Naive B cell (primary cell): ENCODE data around the gene HHEX. TPM values are rescaled to one million over a fixed set of nuclear protein-coding genes. Genes with fewer than 3 reads are reported as not detected.
"Not testable (repeated sequence)": the region's sequence is repeated elsewhere in the genome, so short reads cannot be mapped to it uniquely, and the experiment has no call there.

Experiments used
- ATAC-seq, 2 donors: fragments of 150-1000 bp; cut with Tn5 transposase; 2 replicates each; pipeline ENCODE4 v1.10.0; 2021; ENCODE audit warnings: low read depth in 2 of 2, mild to moderate bottlenecking in 2 of 2, moderate library complexity in 2 of 2
- DNase-seq: peaks from one replicate; pipeline ENCODE4 v3.0.0; 2022
- H3K27ac Mint-ChIP-seq, 6 donors: one replicate each; pipeline ENCODE4 v1.8.0; 2020 to 2022; ENCODE audit warnings: mild to moderate bottlenecking in 6 of 6, mixed read lengths in 6 of 6, moderate library complexity in 5 of 6, inconsistent platforms in 2 of 6
- H3K27me3 Mint-ChIP-seq, 3 donors: one replicate each; pipeline ENCODE4 v1.8.0; 2021 to 2022; ENCODE audit warnings: mixed read lengths in 3 of 3, mild to moderate bottlenecking in 1 of 3
- H3K36me3 Mint-ChIP-seq, 2 donors: one replicate each; pipeline ENCODE4 v1.8.0; 2020 to 2022; ENCODE audit warnings: mixed read lengths in 2 of 2, inconsistent platforms in 1 of 2, mild to moderate bottlenecking in 1 of 2
- H3K4me1 Mint-ChIP-seq, 3 donors: one replicate each; pipeline ENCODE4 v1.8.0; 2020 to 2022; ENCODE audit warnings: mixed read lengths in 3 of 3, inconsistent platforms in 1 of 3, mild to moderate bottlenecking in 1 of 3, moderate library complexity in 1 of 3
- H3K4me3 Mint-ChIP-seq, 8 donors: one replicate each; pipeline ENCODE4 v1.8.0; 2020 to 2022; ENCODE audit warnings: mild to moderate bottlenecking in 8 of 8, mixed read lengths in 8 of 8, moderate library complexity in 8 of 8, inconsistent platforms in 2 of 8
- H3K9me3 Mint-ChIP-seq, 7 donors: one replicate each; pipeline ENCODE4 v1.8.0; 2020 to 2022; ENCODE audit warnings: mixed read lengths in 7 of 7, mild to moderate bottlenecking in 5 of 7, inconsistent platforms in 2 of 7, moderate library complexity in 1 of 7
- polyA plus RNA-seq, 6 donors: library from polyadenylated mRNA; unstranded; fragments of 300-500 nt; fragmentation: Illumina TruSeq; gene quantifications; one replicate each; pipeline ENCODE4 v1.2.3, GENCODE V29; 2021; ENCODE audit warnings: low read depth in 6 of 6

The HHEX gene
- 100 to 1,000 TPM; 140 to 208 (median 160) TPM for polyA plus RNA-seq

GRCh38 chr10:92689663-92690210 lies at the start of gene HHEX:
TSS of gene HHEX (plus strand) at chr10:92689955. CDS start at chr10:92689987, 32 bp downstream.
- Mint-ChIP-seq H3K36me3 (peaks cover 20 to 38% of the 10 kb centered on the region in 2 donors), H3K4me3 (peak within 1 kb of the TSS; percentile 93 to 99 (median 98)), H3K27me3 (no peaks in the 10 kb centered on the region), H3K9me3 (peaks cover 0 to 13% (median 5%) of the 10 kb centered on the region in 7 donors), H3K27ac (peak within 1 kb of the TSS; percentile 95 to 100 (median 99)), H3K4me1 (peaks cover 36 to 51% (median 50%) of the 10 kb centered on the region in 3 donors)
- ATAC-seq (peak; percentile 67 to 68), DNase-seq (peak; percentile 82)

DNA sequence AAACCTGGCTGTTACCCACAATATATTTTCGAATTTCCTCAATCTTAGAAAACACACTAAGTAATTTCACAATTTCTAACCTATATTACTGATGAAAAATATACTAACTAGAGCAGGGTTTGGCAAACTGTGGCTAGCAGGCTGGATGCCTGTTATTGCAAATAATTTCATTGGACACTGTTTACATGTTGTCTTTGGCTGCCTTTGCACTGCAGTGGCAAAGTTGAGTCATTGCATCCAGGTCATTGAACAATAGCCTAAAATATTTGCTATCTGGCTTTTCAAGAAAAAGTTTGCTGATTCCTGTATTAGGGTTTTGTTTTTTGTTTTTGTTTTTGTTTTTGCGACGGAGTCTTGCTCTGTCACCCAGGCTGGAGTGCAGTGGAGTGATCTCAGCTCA lies 49.6 kb upstream of the HHEX start:
- Mint-ChIP-seq H3K36me3 (no peaks in the 10 kb centered on the region), H3K4me3 (no peak overlapping the region), H3K27ac (no peak overlapping the region), H3K9me3 (no peaks in the 10 kb centered on the region), H3K27me3 (no peaks in the 10 kb centered on the region), H3K4me1 (peaks cover 0 to 6% (median 0%) of the 10 kb centered on the region in 3 donors)
- DNase-seq (no peak), ATAC-seq (no peak)

- H3K9me3 Mint-ChIP-seq = no peaks in the 10 kb centered on the region
- H3K4me3 Mint-ChIP-seq = no peak overlapping the region
- no peaks in the 10 kb centered on the region for H3K36me3 Mint-ChIP-seq
- H3K4me1 Mint-ChIP-seq = peaks cover 0 to 6% (median 0%) of the 10 kb centered on the region in 3 donors
- ATAC-seq = no peak
- H3K27ac Mint-ChIP-seq = no peak overlapping the region
- DNase-seq = no peak
- H3K27me3 Mint-ChIP-seq = no peaks in the 10 kb centered on the region
Measured at GRCh38 chr10:92641492-92641891, 48.3 kb upstream of the HHEX start.

- DNase-seq = no peak
- Mint-ChIP-seq H3K9me3 (no peaks in the 10 kb centered on the region), H3K4me1 (peaks cover 0 to 7% (median 6%) of the 10 kb centered on the region in 3 donors), H3K36me3 (no peaks in the 10 kb centered on the region), H3K27ac (no peak overlapping the region), H3K27me3 (no peaks in the 10 kb centered on the region), H3K4me3 (no peak overlapping the region)
- ATAC-seq = no peak
Measured at GRCh38 chr10:92644921-92645320, 44.8 kb upstream of the HHEX start.

- H3K4me3 Mint-ChIP-seq = peak overlapping the region in 1 of 8 donors; percentile 20
- H3K27ac Mint-ChIP-seq = not testable (repeated sequence)
Measured at GRCh38 chr10:92650864-92651263, 38.9 kb upstream of the HHEX start.

GRCh38 chr10:92655426-92655825 lies 34.3 kb upstream of the HHEX start:
- Mint-ChIP-seq H3K9me3 (peaks cover 0 to 1% (median 0%) of the 10 kb centered on the region in 7 donors), H3K27me3 (no peaks in the 10 kb centered on the region), H3K4me3 (no peak overlapping the region), H3K36me3 (no peaks in the 10 kb centered on the region), H3K4me1 (no peaks in the 10 kb centered on the region), H3K27ac (no peak overlapping the region)
- ATAC-seq (no peak), DNase-seq (no peak)

More at GRCh38 chr10:92650864-92651263, 38.9 kb upstream of the HHEX start:
- not testable (repeated sequence) for DNase-seq, H3K27me3 Mint-ChIP-seq, H3K9me3 Mint-ChIP-seq, ATAC-seq, H3K36me3 Mint-ChIP-seq, H3K4me1 Mint-ChIP-seq

GRCh38 chr10:92656266-92656961 lies 33.3 kb upstream of the HHEX start:
- Mint-ChIP-seq H3K36me3 (no peaks in the 10 kb centered on the region), H3K4me3 (no peak overlapping the region), H3K27me3 (no peaks in the 10 kb centered on the region), H3K9me3 (peaks cover 0 to 6% (median 3%) of the 10 kb centered on the region in 7 donors), H3K4me1 (no peaks in the 10 kb centered on the region), H3K27ac (no peak overlapping the region)
- ATAC-seq = no peak
- DNase-seq = no peak

DNA sequence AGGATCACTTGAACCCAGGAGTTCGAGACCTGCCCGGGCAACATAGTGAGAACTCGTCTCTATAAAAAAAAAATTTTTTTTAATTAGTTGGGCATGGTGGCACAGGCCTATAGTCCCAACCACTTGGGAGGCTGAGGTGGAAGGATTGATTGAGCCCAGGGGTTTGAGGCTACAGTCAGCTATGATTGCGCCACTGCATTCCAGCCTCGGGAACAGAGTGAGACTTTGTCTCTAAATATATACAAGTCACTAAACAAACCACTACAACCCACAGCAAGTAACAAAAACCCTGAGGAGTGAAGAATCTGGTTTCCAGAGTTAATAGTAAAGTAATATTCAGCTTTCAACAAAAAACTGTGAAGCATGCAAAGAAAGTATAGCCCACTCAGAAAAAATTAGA lies 32.7 kb upstream of the HHEX start:
- Mint-ChIP-seq H3K36me3 (no peaks in the 10 kb centered on the region), H3K4me1 (no peaks in the 10 kb centered on the region), H3K27me3 (no peaks in the 10 kb centered on the region), H3K9me3 (peaks cover 0 to 8% (median 3%) of the 10 kb centered on the region in 7 donors), H3K27ac (peak overlapping the region in 1 of 6 donors; percentile 2), H3K4me3 (no peak overlapping the region)
- no peak for ATAC-seq
- no peak for DNase-seq

GRCh38 chr10:92662848-92663247 lies 26.9 kb upstream of the HHEX start:
- Mint-ChIP-seq H3K9me3 (peaks cover 9 to 32% (median 29%) of the 10 kb centered on the region in 7 donors), H3K27me3 (no peaks in the 10 kb centered on the region), H3K4me1 (peaks cover 0 to 2% (median 0%) of the 10 kb centered on the region in 3 donors), H3K36me3 (peaks cover 0 to 13% of the 10 kb centered on the region in 2 donors), H3K27ac (no peak overlapping the region), H3K4me3 (no peak overlapping the region)
- ATAC-seq (no peak), DNase-seq (no peak)

- no peaks in the 10 kb centered on the region for H3K27me3 Mint-ChIP-seq
- peaks cover 0 to 2% (median 0%) of the 10 kb centered on the region in 3 donors for H3K4me1 Mint-ChIP-seq
- no peak for ATAC-seq
- no peak overlapping the region for H3K27ac Mint-ChIP-seq
- H3K9me3 Mint-ChIP-seq = peaks cover 9 to 32% (median 29%) of the 10 kb centered on the region in 7 donors
- H3K36me3 Mint-ChIP-seq = peaks cover 0 to 13% of the 10 kb centered on the region in 2 donors
- peak overlapping the region in 1 of 8 donors; percentile 40 for H3K4me3 Mint-ChIP-seq
- DNase-seq = no peak
Measured at GRCh38 chr10:92664322-92664721, 25.4 kb upstream of the HHEX start.

DNA sequence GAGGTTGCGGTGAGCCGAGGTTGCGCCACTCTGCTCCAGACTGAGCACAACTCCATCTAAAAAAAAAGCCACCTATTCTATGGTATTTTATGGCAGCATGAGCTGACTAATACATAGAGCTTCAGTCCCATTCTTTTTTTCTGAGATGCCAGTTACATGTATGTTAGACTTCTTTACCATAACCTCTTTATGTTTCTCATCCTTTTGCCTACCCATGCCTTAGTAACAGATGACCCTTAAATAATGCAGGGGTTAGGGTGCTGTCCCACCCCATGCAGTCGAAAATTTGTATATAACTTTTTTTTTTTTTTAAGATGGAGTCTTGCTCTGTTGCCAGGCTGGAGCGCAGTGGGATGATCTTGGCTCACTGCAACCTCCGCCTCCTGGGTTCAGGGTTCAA lies 22.7 kb upstream of the HHEX start:
- DNase-seq (no peak), ATAC-seq (no peak)
- Mint-ChIP-seq H3K27ac (no peak overlapping the region), H3K4me1 (peaks cover 0 to 2% (median 0%) of the 10 kb centered on the region in 3 donors), H3K9me3 (peaks cover 7 to 28% (median 22%) of the 10 kb centered on the region in 7 donors), H3K4me3 (no peak overlapping the region), H3K36me3 (peaks cover 0 to 13% of the 10 kb centered on the region in 2 donors), H3K27me3 (no peaks in the 10 kb centered on the region)

DNA sequence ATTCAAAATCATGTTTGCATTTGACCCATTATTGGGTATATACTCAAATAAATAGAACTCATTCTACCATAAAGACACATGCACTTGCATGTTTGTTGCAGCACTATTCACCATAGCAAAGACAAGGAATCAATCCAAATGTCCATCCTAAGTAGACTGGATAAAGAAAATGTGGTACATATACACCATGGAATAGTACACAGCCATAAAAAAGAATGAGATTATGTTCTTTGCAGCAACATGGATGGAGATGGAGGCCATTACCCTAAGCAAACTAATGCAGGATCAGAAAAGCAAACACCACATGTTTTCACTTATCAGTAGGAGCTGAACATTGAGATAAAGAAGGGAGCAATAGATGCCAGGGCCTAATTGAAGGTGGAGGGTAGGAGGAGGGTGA lies 12.0 kb upstream of the HHEX start:
- ATAC-seq (no peak), DNase-seq (no peak)
- Mint-ChIP-seq H3K36me3 (peaks cover 0 to 13% of the 10 kb centered on the region in 2 donors), H3K9me3 (peaks cover 0 to 4% (median 0%) of the 10 kb centered on the region in 7 donors), H3K27ac (no peak overlapping the region), H3K4me3 (no peak overlapping the region), H3K4me1 (peaks cover 3 to 15% (median 5%) of the 10 kb centered on the region in 3 donors), H3K27me3 (no peaks in the 10 kb centered on the region)

- no peak overlapping the region for H3K4me3 Mint-ChIP-seq
- H3K27me3 Mint-ChIP-seq = no peaks in the 10 kb centered on the region
- ATAC-seq (no peak), DNase-seq (no peak)
- H3K4me1 Mint-ChIP-seq = peaks cover 3 to 15% (median 5%) of the 10 kb centered on the region in 3 donors
- H3K36me3 Mint-ChIP-seq = peaks cover 0 to 13% of the 10 kb centered on the region in 2 donors
- H3K9me3 Mint-ChIP-seq = peaks cover 0 to 4% (median 0%) of the 10 kb centered on the region in 7 donors
- H3K27ac Mint-ChIP-seq = no peak overlapping the region
Measured at GRCh38 chr10:92678206-92678605, 11.5 kb upstream of the HHEX start.

- Mint-ChIP-seq H3K9me3 (peaks cover 3 to 17% (median 7%) of the 10 kb centered on the region in 7 donors), H3K4me3 (no peak overlapping the region), H3K27me3 (no peaks in the 10 kb centered on the region), H3K27ac (no peak overlapping the region), H3K4me1 (peaks cover 13 to 20% (median 16%) of the 10 kb centered on the region in 3 donors), H3K36me3 (peaks cover 13 to 21% of the 10 kb centered on the region in 2 donors)
- no peak for DNase-seq
- ATAC-seq = peak in 1 of 2 donors; percentile 34
Measured at GRCh38 chr10:92681306-92681834, 8.4 kb upstream of the HHEX start.
